AML-193 (cell line): ENCODE data around the gene CST7.
"Not testable (repeated sequence)": the region's sequence is repeated elsewhere in the genome, so short reads cannot be mapped to it uniquely, and the experiment has no call there.

Experiments
- DNase-seq, 2 experiments: peaks; one replicate each; lab custom pipeline; 2025; lab: John Stamatoyannopoulos, UW

The CST7 gene

GRCh38 chr20:24948939-24949679, at the start of gene CST7:
Gene CST7, plus strand, starts transcription at chr20:24949269. Its CDS starts 237 bp downstream, at chr20:24949506.
- DNase-seq, result peak; percentile 88 to 92

GRCh38 chr20:24906806-24907205, 42.3 kb upstream of the CST7 start:
- DNase-seq, result no peak

- DNase-seq, result no peak
Measured at GRCh38 chr20:24908642-24909041, 40.4 kb upstream of the CST7 start.

GRCh38 chr20:24909086-24909780, 39.8 kb upstream of the CST7 start:
- no peak for DNase-seq

GRCh38 chr20:24909861-24910260, 39.2 kb upstream of the CST7 start:
- no peak for DNase-seq

GRCh38 chr20:24910461-24910860, 38.6 kb upstream of the CST7 start:
- no peak for DNase-seq

- no peak for DNase-seq
Measured at GRCh38 chr20:24911461-24911860, 37.6 kb upstream of the CST7 start.

GRCh38 chr20:24912397-24913075, 36.5 kb upstream of the CST7 start:
- no peak for DNase-seq

- DNase-seq, result no peak
Measured at GRCh38 chr20:24913076-24913628, 35.9 kb upstream of the CST7 start.

GRCh38 chr20:24914388-24915241, 34.5 kb upstream of the CST7 start:
- DNase-seq, result no peak

- DNase-seq, result no peak
Measured at GRCh38 chr20:24915440-24915839, 33.6 kb upstream of the CST7 start.

- no peak for DNase-seq
Measured at GRCh38 chr20:24915892-24916291, 33.2 kb upstream of the CST7 start.

GRCh38 chr20:24916412-24916811, 32.7 kb upstream of the CST7 start:
- no peak for DNase-seq

GRCh38 chr20:24917056-24917455, 32.0 kb upstream of the CST7 start:
- DNase-seq, result no peak

- peak; percentile 26 to 51 for DNase-seq
Measured at GRCh38 chr20:24917797-24918578, 31.1 kb upstream of the CST7 start.

- DNase-seq, result no peak
Measured at GRCh38 chr20:24918579-24919566, 30.2 kb upstream of the CST7 start.

GRCh38 chr20:24919665-24920064, 29.4 kb upstream of the CST7 start:
- DNase-seq, result not testable (repeated sequence)

GRCh38 chr20:24920706-24921105, 28.4 kb upstream of the CST7 start:
- not testable (repeated sequence) for DNase-seq

GRCh38 chr20:24929259-24929658, 19.8 kb upstream of the CST7 start:
- not testable (repeated sequence) for DNase-seq
